ENCODE measurements around the gene EYA2. TPM values are rescaled to one million over a fixed set of nuclear protein-coding genes. Genes with fewer than 3 reads are reported as not detected.

Gene EYA2
- total and polyA plus RNA-seq, 11 donors, result 0.30 to 4.2 (median 0.70) TPM

- Histone ChIP-seq H3K27ac (no peak overlapping the region), H3K27me3 (peaks cover 0 to 10% (median 0%) of the 10 kb centered on the region in 9 donors), H3K9me3 (no peaks in the 10 kb centered on the region), H3K4me3 (no peak overlapping the region), H3K36me3 (no peaks in the 10 kb centered on the region), H3K4me1 (no peaks in the 10 kb centered on the region)
- intact Hi-C loops (cut with DNase I), result no loop called here
- ATAC-seq (peak in 1 of 4 donors; percentile 26), DNase-seq (no peak)
- no peak for TF ChIP-seq CTCF (IDR thresholded peaks at IDR 0.05)
- no peak for TF ChIP-seq POLR2A (IDR thresholded peaks at IDR 0.05)
- 79 to 85% (median 83%) methylated on average over 19 of the region's 19 CpGs for WGBS, 4 donors
Measured at GRCh38 chr20:47187450-47188195, 293.0 kb downstream of the EYA2 start.

- intact Hi-C loops (cut with DNase I), result no loop called here
- ATAC-seq, result no peak
- H3K4me3 ChIP-seq, result peak overlapping the region in 1 of 12 donors; percentile 21
- no peaks in the 10 kb centered on the region for H3K4me1 ChIP-seq
- peaks cover 0 to 10% (median 0%) of the 10 kb centered on the region in 9 donors for H3K27me3 ChIP-seq
- no peak for TF ChIP-seq CTCF (IDR thresholded peaks at IDR 0.05)
- no peak for TF ChIP-seq POLR2A (IDR thresholded peaks at IDR 0.05)
- H3K36me3 ChIP-seq, result no peaks in the 10 kb centered on the region
- H3K27ac ChIP-seq, result no peak overlapping the region
- WGBS, 4 donors, result 64 to 72% (median 68%) methylated on average over 5 of the region's 5 CpGs
- H3K9me3 ChIP-seq, result no peaks in the 10 kb centered on the region
- DNase-seq, result no peak
Measured at GRCh38 chr20:47188540-47188939, 293.9 kb downstream of the EYA2 start.

GRCh38 chr20:47189060-47189459 is 294.4 kb downstream of the EYA2 start:
- ATAC-seq, result no peak
- no peaks in the 10 kb centered on the region for H3K36me3 ChIP-seq
- H3K4me3 ChIP-seq, result peak overlapping the region in 1 of 12 donors; percentile 21
- no peak overlapping the region for H3K27ac ChIP-seq
- TF ChIP-seq CTCF (IDR thresholded peaks at IDR 0.05), result no peak
- TF ChIP-seq POLR2A (IDR thresholded peaks at IDR 0.05), result no peak
- no peaks in the 10 kb centered on the region for H3K4me1 ChIP-seq
- DNase-seq, result no peak
- no peaks in the 10 kb centered on the region for H3K9me3 ChIP-seq
- H3K27me3 ChIP-seq, result peaks cover 0 to 10% (median 0%) of the 10 kb centered on the region in 9 donors
- 62 to 77% (median 65%) methylated on average over 11 of the region's 11 CpGs for WGBS, 4 donors
- intact Hi-C loops (cut with DNase I), result no loop called here

GRCh38 chr20:47191074-47191673 is 296.5 kb downstream of the EYA2 start:
- Histone ChIP-seq H3K4me3 (no peak overlapping the region), H3K27me3 (peaks cover 0 to 10% (median 0%) of the 10 kb centered on the region in 9 donors), H3K36me3 (no peaks in the 10 kb centered on the region), H3K4me1 (peaks cover 0 to 12% (median 1%) of the 10 kb centered on the region in 12 donors), H3K27ac (no peak overlapping the region), H3K9me3 (no peaks in the 10 kb centered on the region)
- ATAC-seq (no peak), DNase-seq (no peak)
- intact Hi-C loops (cut with DNase I), result loop anchor here in 1 of 10 donors (10.0 kb wide), 1 partner anchor 314 kb away; the partner anchor contains the start of gene NCOA3
- WGBS, 4 donors, result 88 to 99% (median 94%) methylated on average over 1 of the region's 1 CpG
- TF ChIP-seq CTCF (IDR thresholded peaks at IDR 0.05) (no peak), POLR2A (IDR thresholded peaks at IDR 0.05) (no peak)

Data from heart left ventricle (tissue), 16 donors.